Endometrial microvascular endothelial cells (primary cell): ENCODE measurements around the gene SLC47A2. TPM values are rescaled to one million over a fixed set of nuclear protein-coding genes. Genes with fewer than 3 reads are reported as not detected.

Source experiments
- in situ Hi-C: cut with HindIII; loops from 2 replicates; pipeline ENCODE4 v1.10.0; 2017; ENCODE audit warnings: low sequenced_read_pairs, low pct_unique_long_range_greater_than_20kb; ENCODE audit errors: inconsistent ontology term
- total RNA-seq: library from RNA; depleted of rRNA; stranded (reverse); fragments of >200 nt; gene quantifications from one replicate; pipeline ENCODE4 v1.2.3, GENCODE V29; 2015; ENCODE audit errors: inconsistent ontology term

Gene SLC47A2
- total RNA-seq, 1 donor from 2014 or later, result not detected

DNA sequence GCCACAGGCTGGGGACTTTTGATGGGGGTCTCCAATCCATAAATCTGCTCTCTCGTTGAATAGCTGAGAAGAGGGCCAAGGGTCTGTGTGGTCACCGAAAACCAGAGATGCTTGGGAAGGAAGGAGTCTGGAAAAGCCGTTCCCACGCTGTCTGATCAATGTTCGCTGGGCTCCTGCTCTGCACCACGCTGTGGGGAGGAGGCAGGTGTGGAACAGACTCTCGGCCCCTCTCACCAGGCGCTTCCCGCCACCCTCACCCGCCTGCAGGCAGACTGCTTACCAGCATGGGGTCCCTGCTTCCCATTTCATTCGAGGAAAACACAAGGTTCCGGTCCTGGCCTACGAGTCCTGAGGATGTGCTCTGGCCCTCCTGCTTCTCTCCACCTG is 32.4 kb upstream of the SLC47A2 start:
- in situ Hi-C loops, result no loop called here

DNA sequence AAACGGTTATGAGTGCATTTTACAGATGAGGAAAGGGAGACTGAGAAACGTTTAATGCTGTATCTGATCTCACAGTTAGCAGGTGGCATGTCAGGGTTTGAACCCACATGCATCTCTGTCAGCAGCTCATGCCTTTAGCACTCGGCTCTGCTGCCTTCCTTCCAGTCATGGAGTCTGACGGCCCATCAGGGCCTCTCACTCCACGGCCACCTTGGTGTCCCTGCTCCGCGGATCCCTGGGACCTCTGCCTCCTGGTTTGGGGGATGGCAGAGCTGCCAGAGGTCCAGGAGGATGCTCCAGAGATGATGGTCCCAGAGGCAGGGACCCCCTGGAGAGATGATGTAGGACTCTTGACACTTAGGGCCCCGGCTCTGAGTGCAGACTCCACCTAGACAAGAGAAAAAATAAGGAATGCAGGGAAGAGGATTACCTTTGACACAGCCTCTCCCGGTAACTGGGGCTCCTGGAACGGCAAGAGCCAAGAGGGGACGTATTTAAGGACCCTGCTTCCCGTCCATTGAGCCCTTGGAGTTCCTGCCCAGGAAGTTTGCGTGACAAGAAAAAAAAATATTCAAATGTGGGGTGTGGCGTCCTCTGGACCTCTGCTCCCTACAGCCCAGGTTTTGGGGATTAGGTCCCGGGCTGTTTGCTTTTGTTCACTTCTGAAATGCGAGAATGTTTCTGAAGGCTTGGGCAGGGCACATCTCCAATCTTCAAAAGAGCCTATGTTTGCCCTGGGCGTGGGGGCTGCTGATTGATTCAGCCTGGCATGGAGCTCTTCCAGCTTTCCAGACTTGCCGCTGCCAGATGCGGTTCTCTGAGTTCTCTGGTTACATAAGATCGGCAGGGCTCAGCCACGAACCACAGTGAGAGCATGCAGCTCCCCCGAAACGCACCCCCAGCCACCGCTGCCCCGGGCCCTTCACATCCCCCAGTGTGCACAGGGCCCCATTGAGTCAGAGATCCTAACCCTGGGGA is 31.7 kb upstream of the SLC47A2 start, which contains the start of gene ALDH3A1:
Gene ALDH3A1, minus strand, starts transcription at position 470 of the 978 bp plus-strand sequence. CDS start 3,169 bp downstream, outside the sequence.
- in situ Hi-C loops, result no loop called here

DNA sequence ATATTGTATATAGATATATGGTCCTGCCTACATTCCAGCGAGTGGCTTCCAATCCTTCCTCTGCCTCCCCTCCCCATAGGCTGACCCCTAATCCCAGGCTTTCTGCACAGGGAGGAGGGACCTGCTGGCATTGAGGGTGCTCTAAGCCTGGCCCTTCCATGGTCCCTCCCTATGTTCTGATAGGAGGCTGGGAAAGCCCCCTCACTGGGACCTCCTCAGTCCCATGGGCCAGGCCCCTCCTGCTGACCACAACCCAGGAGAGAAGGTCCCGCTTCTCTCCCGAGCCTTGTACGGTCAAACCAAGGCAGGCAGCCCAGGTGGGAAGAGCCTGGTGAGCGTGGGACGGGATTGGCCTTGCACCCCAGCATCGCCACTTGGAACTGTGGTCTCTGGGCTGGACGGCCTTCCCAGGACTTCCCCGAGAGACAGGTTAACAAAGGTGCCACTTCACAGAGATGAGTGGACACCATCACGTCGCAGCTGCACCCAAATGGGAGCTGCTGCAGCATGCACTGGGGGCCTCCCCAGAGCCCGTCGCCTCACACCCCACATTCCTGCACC is 30.9 kb upstream of the SLC47A2 start:
- in situ Hi-C loops, result no loop called here

DNA sequence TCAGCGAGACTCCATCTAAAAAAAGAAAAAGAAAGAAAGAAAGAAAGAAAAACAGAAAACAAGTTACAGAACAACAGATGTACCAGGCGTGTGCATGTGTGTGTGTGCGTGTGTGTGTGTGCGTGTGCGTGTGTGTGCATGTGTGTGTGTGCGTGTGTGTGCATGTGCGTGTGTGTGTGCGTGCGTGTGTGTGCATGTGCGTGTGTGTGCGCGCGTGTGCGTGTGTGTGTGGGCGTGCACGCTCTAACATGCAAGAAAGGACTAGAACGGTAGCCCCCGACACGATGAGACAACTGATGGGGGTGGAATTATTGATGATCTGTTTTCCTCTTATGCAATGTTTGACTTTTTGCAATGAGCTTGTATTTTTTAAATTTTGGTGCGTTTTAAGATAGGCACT is 30.1 kb upstream of the SLC47A2 start:
- in situ Hi-C loops, result no loop called here

DNA sequence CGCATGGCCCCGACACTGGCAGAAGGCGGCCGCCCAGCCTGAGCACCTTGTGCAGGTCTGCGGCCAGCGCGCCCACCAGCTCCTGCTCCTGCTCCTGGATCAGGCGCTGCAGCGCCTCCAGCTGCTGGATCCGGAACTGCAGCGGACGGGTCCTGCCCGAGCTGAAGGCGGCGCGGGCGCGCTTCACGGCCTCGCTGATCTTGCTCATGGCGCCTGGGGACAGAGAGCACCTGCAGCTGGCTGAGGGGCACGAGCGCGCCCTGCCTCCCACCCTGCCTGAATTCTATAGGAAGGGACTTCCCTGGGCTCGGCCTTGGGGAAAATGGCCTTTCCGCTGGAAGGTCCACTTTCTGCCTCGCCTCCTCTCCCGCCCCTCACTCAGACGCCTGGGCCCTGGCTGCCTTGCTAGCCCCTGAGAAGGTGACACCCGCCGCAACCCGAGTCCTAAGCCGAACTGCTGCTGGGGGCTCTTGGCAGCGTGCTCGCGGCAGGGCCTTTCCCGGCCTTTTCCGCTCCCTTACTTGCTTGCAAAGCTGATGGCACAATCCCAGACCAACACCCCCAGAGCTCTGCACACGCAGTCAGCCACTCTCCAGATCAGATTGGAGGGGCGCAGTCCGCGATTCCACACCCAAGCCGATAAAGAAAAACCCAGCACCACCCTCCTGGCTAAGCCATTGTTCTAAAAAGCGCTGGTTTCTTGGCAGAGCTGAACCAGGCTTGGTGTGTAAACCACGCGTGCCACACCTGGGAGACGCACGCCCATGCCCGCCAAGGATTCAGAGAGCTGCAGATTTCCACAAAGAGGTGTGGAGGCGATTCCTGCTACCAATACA is 28.8 kb upstream of the SLC47A2 start:
- in situ Hi-C loops, result no loop called here

DNA sequence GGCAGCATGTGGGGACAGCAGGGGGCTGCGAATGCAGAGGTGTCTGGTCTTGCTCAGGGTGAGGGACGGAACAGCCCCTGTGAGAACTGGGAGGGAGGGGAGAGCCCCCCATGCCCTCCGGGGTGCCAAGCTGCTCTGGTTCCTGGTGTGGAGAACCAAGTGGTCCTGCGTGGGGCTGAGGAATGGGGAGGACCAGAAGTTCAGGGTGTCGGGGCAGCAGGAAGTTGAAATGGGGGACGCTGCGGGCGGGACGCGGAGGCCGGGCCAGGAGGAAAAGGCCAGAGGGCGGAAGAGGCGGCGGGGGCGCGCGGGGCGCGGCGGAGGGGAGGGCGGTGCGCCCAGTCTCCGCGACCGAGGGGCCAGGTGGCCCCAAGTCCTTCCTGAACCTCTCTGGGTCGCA is 28.1 kb upstream of the SLC47A2 start:
- in situ Hi-C loops, result no loop called here

DNA sequence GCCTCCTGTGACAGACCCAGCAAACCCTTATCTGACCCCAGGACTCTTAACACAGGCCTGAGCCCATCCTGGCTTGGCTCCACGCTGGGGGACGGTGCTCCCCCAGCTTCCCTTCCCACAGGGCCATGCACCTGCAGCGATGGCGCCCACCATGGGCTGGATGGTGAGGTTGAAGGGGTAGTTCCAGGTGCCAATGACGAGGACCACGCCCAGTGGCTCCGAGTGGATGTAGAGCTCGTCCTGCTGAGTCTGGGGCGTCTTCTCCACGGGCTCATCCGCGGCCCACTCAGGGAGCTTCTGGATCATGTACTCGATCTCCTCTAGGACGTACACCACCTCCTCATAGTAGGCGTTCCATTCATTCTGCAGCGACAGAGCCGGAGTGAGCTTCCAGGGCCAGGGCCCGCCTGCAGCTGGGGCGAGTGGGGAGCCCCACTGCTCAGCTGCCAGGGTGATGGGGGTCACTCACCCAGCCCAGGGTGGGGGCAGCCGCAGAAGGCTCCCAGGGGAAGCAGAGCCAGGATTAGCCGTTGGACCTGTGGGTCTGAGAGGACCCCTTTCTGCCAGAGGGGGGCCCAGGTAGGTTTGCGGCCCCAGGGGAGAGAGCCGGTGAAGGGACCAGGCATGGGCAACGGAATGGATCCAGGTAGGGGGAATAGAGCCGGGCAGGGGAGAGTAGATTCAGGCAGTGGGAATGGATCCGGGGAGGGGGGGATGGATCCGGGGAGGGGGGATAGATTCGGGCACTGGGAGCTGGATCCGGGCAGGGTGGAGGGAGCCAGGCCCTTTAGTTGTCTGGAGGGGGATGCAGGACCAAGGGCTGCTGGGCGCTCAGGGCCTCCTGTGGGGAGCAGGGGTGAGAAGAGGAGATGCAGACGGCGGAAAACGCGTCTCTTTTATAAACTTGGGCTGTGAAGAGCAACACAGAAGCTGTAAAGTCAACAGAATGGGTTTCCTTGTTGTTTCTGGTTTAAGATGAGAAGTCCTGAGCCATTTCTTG is 27.0 kb upstream of the SLC47A2 start:
- in situ Hi-C loops, result no loop called here

DNA sequence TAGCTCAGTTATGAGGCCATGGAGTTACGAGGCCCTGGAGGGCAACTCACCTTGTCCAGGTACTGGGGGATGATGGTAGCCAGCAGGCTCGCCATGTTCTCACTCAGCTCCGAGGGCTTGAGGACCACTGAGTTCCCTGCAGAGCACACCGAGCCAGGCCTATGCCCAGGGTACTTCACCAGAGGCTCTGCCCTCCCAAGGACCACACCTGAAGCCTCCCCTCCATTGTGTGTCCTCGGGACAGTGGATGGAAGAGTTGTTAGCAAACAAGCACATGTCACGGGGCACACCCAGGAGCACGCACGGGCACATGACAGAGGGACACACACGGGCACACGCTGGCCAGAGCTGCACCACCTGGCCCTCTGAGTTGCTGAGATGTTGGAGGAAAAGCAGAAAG is 26.1 kb upstream of the SLC47A2 start:
- in situ Hi-C loops, result no loop called here

DNA sequence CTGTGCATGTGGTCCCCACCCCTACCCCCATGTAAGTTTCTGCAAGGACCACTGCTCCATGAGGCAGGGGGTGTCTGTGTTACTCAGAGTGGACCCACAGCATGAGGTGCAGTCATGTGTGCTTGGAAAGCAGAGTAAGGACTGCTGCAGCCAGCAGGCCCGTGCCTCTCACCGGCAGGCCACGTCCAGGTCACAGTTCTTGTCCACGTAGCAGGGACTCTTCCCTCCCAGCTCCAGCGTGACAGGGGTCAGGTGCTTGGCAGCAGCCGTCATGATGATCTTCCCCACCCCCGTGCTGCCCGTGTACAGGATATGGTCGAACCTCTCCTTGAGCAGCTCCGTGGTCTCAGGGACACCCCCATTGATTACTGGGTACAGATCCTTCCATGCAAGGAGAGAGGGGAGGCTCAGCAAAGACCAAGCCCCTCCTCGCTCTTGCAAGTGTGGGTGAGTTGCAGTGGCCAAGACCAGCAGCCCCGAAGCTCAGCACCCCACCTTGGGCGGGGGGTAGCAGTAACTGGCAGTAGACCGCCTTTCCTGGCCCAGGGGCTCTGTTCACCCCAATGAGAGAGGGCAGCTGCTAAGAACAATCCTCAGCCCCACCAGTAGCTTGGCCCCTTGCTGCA is 25.6 kb upstream of the SLC47A2 start:
- in situ Hi-C loops, result no loop called here

DNA sequence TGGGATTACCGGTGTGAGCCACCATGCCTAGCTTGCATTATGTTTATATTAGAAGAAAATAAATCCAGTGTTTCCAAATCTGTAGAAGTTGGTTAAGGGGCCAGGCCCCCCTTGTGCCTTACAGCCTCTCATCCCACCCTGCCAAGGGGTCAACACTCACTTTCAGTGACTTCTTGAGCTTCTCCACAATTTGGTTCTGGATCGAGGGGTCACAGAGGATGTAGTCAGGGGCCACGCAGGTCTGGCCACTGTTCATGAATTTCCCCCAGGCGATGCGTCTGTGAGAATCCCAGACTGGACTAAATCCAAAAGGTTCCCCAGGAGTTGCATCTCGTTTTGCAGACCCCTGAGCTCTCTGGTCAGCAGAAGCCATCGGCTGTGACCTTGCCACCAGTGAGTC is 24.5 kb upstream of the SLC47A2 start:
- in situ Hi-C loops, result no loop called here

DNA sequence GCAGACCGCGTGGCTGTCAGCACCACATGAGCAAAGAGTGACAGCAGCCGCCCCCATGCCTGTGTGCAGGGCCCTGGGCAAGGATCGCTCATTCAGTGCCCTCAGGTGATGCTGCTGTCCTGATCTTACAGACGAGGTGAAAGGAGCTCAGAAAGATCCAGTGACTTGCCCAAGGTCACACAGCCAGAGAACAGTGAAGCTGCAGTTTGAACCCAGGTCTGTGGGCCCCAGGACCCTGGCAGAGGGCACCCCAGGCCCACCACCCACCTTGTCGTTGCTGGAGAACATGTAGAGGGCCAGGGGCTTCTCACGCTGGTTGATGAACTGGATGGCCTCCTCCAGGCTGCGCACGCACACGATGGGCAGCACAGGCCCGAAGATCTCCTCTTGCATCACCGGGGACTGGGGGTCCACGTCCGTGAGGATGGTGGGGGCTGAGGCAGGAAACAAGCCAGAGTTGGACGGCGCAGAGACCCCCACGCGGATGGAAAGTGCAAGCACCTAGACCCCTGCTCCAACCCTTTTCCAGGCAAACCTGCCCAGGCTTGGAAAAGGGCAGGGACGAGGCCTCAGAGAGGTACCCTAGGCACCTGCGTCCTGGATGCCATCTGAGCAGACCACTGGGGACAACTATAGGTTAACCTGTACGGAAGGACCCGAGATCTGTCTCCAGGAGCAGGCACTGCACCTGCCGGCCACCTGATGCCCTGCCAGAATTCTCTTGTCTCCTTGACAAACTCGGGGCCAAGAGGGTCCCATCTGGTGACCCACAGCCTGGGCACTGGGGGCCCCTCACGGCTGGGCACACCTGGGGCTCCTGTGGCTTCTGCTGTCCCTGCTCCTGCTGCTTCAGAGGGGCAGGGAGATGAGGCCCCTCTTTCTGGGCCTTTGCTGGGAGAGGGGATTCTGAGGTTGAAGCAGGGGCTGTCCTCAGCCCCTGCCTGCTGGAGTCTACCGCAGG is 23.1 kb upstream of the SLC47A2 start:
- in situ Hi-C loops, result no loop called here

DNA sequence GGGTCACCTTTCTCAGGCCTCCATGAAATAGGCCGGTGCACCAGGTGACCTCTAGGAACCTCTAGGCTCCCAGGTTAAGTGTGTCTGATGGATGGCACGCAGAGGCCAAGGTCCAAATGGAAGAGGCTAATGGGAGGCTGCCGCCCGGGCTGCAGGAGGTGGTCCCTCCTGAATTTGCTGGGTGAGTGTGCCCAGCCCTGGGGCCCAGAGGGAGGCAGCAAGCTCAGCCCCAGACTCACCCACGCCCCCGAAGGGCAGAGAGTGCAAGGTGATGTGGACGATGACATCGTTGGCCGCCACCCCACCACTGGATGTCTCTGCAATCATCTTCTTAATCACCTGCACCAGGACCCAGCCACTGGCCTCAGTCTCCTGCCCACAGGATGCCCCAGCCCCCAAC is 22.4 kb upstream of the SLC47A2 start:
- in situ Hi-C loops, result no loop called here

DNA sequence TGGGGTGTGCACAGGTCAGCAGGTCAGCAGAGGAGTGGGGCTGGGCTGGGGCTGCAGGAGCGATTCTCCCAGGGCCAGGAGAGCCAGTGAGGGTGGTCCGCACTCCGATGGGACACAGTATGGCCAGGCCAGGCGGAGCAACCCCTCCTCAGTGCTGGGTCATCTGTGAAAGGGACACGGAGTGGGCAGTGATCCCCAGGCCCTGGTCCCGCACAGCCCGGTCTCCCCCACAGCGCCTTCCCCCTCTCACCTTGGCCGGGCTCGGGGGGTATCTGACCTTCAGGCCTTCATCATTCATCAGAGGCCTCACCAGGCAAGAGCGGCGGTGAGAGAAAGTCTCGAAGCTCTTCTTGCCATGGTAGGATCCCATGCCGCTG is 21.7 kb upstream of the SLC47A2 start:
- in situ Hi-C loops, result no loop called here

DNA sequence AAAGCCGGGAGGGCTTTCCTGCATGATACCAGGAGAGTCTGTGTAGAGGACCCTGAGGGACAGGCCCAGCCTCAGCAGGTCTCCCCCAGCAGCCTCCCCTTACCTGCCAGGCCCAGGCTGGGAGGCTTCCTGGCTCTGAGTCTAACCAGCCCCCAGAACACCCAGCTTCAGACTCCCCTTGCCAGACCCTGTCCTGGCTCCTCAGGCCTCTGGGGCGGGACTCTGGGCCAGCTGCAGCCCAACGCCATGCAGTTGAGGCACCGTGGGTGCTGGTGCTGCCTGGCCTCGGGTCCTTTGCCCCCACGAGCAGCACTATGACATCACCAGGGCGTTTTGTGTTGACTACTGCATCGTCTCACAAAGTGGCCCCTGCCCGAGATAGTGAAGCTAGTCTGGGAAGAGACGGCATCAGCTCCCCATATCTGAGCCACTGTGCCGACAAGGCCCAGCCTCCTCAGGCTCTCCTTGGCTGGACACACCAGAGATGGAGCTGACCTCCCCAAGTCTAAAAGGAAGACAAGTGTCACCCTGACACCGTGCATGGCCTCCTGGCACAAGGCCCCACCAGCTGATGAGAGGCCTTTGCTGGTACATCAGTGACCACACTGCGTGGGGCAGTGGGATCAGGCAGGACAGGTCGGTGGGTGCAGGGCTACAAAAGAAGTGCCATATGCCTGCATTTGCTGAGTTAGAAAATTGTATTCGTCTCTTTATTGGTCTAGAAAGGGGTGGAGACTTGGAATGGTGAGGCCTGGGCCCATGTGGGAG is 21.1 kb upstream of the SLC47A2 start:
- in situ Hi-C loops, result no loop called here

DNA sequence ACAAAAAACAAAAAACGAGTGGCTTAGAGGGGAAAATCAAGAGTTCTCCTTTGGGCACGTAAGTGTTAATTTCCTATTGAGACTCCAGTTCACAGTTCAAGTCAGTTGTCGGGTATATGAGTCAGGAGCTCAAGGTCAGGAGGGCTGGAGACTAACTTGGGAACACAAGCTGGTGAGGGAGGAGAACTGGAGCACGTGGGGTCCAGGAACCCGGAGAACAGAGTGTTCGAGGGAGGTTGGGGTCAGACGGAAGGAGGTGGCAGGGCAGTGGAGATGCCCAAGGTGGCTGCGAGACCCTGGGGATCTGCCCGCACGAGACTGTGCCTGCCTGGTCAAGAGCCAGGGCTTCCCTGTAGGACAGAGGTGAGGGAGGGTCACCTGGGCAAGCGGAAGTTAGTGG is 19.7 kb upstream of the SLC47A2 start:
- in situ Hi-C loops, result no loop called here

DNA sequence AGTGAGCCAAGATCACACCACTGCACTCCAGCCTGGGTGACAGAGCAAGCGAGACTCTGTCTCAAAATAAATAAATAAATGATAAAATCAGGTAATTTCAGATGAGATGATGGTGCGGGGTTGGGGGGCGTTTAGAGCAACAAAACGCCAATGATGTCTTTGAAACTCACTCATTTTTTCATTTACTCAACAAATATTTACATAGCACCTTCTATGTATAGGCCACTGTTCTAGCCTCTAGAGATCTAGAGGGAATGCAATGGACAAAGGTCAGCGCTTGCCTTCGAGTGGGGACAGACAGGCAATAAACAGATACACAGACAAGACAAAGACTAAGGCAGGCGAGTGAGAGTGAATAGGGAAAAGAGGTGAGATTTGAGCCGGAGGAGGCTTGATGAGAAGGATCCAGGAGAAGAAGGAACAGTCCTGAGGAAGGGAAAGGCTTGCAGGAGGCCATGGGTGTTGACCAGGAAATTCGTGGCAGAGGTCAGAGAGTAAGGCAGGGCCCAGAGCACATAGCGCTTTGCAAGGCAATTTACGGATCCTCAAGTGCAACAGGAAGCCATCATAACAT is 17.7 kb upstream of the SLC47A2 start:
- in situ Hi-C loops, result no loop called here
